Right lobe of liver (tissue), 6 donors: ENCODE measurements around the gene ADCY1. TPM values are rescaled to one million over a fixed set of nuclear protein-coding genes. Genes with fewer than 3 reads are reported as not detected.

Experiments
- ATAC-seq, 4 donors: fragments of 200-7000 bp; cut with Tn5 transposase; one replicate each; pipeline ENCODE4 v1.9.1; 2020; ENCODE audit warnings: mild to moderate bottlenecking in 4 of 4, moderate library complexity in 4 of 4
- DNase-seq, 3 donors: peaks; one replicate each; pipeline ENCODE4 v3.0.0-alpha.2; 2020
- H3K27ac ChIP-seq, 3 donors: fragments of 200-600 bp; one replicate each; pipeline ENCODE4 v1.8.0; 2022
- H3K27me3 ChIP-seq, 2 donors: fragments of 200-600 bp; one replicate each; pipeline ENCODE4 v1.8.0; 2022
- H3K36me3 ChIP-seq, 4 donors: fragments of 200-600 bp; sonication (generic) in 1 of 4; one replicate each; pipeline versions ENCODE4 v1.5.1 to v1.8.0; 2017 to 2022; ENCODE audit warnings: control low read depth in 1 of 4
- H3K4me1 ChIP-seq, 4 donors: fragments of 200-600 bp; sonication (generic) in 1 of 4; one replicate each; pipeline versions ENCODE4 v1.5.1 to v1.8.0; 2017 to 2022; ENCODE audit warnings: control low read depth in 1 of 4
- H3K4me3 ChIP-seq, 3 donors: fragments of 200-600 bp; one replicate each; pipeline ENCODE4 v1.8.0; 2022
- H3K9me3 ChIP-seq, 4 donors: fragments of 200-600 bp; sonication (generic) in 1 of 4; one replicate each; pipeline versions ENCODE4 v1.5.1 to v1.8.0; 2017 to 2022; ENCODE audit warnings: control low read depth in 1 of 4
- POLR2A ChIP-seq: fragments of 450-650 bp; IDR thresholded peaks from one replicate; pipeline ENCODE4 v1.6.1; 2017; ENCODE audit warnings: antibody characterized with exemption, mild to moderate bottlenecking
- WGBS: methylation state at CpG from one replicate; pipeline ENCODE4 v1.1.6; 2018; ENCODE audit warnings: low coverage, low lambda C conversion rate; ENCODE audit not compliant: insufficient coverage; ENCODE audit errors: missing lambda C conversion rate; 5-methylcytosine and 5-hydroxymethylcytosine counted together
- intact Hi-C, 2 donors: fragments of 100-400 bp; cut with DNase I; formaldehyde crosslinking; loops; one replicate each; pipeline versions ENCODE4 v1.11.2 to v1.14.1; 2022
- total RNA-seq, 6 experiments: library from RNA; depleted of rRNA in 2 of 6; stranded (reverse); fragments of >200 nt in 2 of 6; fragmentation: NEBNext Ultra II Directional in 3 of 6; extraction: Animal tissue kit (Norgen Biotek cat#: 25700) in 3 of 6; gene quantifications; one replicate each; pipeline versions ENCODE4 v1.1.0 to v1.2.4, GENCODE V29; 2016 to 2023
- TF ChIP-seq, protein P1 (sequence below), 4 donors: fragments of 200-600 bp in 3 of 4; fragments of 450-650 bp in 1 of 4; IDR thresholded peaks; one replicate each; pipeline versions ENCODE4 v1.5.1 to v1.8.0; 2016 to 2022; ENCODE audit warnings: antibody characterized with exemption in 4 of 4, mild to moderate bottlenecking in 2 of 4
- donor health status: DM: no; HTN: yes; CAD: no.
- donor health status: DM: no; HTN: no; CAD: no.
- donor health status: DM: no; HTN: no; CAD: no.
- donor health status: DM: no; HTN: yes; CAD: no.
- donor health status: DM: no; HTN: yes; CAD: no.

The ADCY1 gene
- total RNA-seq, 6 experiments from 2014 or later, result 7.2 to 17.6 (median 9.3) TPM

DNA sequence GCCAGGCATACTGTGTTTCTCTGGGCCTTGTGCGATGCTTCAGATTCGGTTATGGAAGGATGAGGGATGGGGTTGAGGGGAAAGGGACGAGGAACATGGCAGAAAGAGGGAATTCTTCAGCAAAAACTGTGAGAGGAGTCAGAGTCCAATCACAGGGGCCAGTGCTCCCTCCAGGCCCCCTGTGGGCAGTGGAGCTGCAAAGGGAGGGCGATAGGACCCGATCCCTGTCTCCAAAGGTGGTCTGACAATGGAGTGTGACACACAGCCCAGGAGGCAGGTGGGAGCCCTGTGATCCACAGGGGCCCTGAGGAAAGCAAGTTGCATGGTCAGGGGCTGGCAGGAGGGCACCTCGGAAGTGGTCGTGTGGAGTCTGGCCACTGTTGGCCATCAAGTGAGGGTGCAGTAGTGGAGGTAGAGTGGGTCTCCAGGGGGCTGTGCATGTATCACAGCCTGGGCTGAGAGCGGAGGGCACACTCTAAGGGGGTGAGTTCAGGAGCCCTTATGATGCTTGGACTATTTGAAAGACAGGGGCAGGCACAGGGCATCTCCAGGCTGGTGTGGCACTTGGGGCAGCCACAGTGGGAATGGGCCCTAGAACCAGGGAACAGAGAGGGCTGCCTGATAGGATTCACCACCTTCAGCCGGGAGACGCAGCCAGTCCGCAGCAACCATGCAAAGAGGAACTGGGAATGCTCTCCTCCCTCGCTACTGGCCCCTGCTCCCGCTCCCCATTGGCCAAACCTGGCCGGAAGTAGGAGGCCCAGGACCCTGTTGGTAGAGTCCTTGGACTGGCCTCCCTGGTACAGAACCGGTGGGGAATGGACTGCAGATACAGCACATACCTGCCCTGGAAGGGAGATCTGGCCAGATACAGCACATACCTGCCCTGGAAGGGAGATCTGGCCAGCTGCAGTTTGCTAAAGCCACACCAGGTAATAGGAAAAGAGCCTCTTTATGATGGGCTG is 115.9 kb downstream of the ADCY1 start:
- TF ChIP-seq, protein P1, sequence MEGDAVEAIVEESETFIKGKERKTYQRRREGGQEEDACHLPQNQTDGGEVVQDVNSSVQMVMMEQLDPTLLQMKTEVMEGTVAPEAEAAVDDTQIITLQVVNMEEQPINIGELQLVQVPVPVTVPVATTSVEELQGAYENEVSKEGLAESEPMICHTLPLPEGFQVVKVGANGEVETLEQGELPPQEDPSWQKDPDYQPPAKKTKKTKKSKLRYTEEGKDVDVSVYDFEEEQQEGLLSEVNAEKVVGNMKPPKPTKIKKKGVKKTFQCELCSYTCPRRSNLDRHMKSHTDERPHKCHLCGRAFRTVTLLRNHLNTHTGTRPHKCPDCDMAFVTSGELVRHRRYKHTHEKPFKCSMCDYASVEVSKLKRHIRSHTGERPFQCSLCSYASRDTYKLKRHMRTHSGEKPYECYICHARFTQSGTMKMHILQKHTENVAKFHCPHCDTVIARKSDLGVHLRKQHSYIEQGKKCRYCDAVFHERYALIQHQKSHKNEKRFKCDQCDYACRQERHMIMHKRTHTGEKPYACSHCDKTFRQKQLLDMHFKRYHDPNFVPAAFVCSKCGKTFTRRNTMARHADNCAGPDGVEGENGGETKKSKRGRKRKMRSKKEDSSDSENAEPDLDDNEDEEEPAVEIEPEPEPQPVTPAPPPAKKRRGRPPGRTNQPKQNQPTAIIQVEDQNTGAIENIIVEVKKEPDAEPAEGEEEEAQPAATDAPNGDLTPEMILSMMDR (IDR thresholded peaks at IDR 0.05), result no peak
- peak; percentile 93 for TF ChIP-seq POLR2A

DNA sequence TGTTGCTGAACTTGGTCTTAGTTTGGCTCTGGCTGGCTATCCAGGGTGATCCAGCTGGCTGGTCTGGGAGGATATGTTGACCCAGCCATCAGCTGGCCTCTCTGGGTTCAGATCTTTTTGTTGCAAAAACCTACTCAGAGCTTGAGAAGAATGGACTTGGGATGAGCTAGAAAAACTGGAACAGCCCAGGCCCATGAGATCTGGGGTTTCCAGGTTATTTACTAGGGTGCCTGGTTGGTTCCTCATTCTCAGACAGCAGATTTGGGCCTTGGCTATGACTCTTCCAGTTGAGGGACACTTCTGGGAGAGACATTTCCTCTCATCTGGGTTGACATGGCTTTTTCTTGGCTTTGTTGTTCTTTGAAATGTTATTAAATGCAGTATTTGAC is 116.6 kb downstream of the ADCY1 start:
- H3K4me3 ChIP-seq, result peak overlapping the region; percentile 58 to 87 (median 69)

More for the DNA sequence above, 115.9 kb downstream of the ADCY1 start:
- Histone ChIP-seq H3K36me3 (no peaks in the 10 kb centered on the region), H3K27ac (peak overlapping the region; percentile 87 to 95 (median 88)), H3K27me3 (no peaks in the 10 kb centered on the region), H3K4me3 (peak overlapping the region; percentile 58 to 87 (median 69)), H3K4me1 (peaks cover 0 to 31% (median 11%) of the 10 kb centered on the region in 4 donors), H3K9me3 (no peaks in the 10 kb centered on the region)
- WGBS, result 59% methylated on average over 8 of the region's 15 CpGs
- ATAC-seq (peak; percentile 74 to 90 (median 78)), DNase-seq (peak; percentile 84 to 94 (median 91))
- intact Hi-C loops, result no loop called here

DNA sequence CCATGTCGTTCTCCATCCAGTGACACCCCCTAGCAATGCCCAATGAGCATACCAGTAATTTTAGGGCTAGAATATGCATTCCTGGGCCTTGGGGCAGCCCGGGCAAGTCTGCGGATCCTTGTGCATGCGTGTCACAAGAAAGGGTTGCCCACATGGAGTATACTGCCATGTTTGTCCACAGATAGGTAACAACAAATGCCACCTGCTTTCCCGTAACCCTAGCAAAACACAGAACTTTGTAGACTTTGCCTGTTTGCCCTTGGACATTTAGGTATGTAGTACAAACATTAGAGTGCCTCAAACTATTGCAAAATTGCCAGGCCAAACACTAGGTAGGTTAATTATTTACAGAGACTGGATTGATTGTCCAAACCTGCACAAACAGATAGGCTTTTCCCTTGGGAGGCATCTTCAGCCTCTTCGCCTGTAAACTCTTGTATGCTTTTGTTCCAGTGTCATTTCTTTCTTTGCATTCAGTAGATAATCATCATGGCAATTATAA is 117.0 kb downstream of the ADCY1 start:
- peak; percentile 57 to 77 (median 62) for ATAC-seq
- H3K27ac ChIP-seq, result peak overlapping the region; percentile 87 to 95 (median 88)
- WGBS, result 23% methylated on average over 6 of the region's 6 CpGs
- peak; percentile 28 to 81 (median 59) for DNase-seq
- H3K27me3 ChIP-seq, result no peaks in the 10 kb centered on the region
- no peaks in the 10 kb centered on the region for H3K9me3 ChIP-seq
- peak overlapping the region; percentile 58 to 87 (median 69) for H3K4me3 ChIP-seq
- H3K36me3 ChIP-seq, result no peaks in the 10 kb centered on the region
- H3K4me1 ChIP-seq, result peaks cover 0 to 41% (median 16%) of the 10 kb centered on the region in 4 donors
- TF ChIP-seq POLR2A, result peak; percentile 42
- TF ChIP-seq, protein P1 (IDR thresholded peaks at IDR 0.05), result no peak
- intact Hi-C loops, result no loop called here

More for the DNA sequence above, 116.6 kb downstream of the ADCY1 start:
- TF ChIP-seq, protein P1 (IDR thresholded peaks at IDR 0.05), result no peak
- TF ChIP-seq POLR2A, result no peak
- DNase-seq, result no peak
- H3K27me3 ChIP-seq, result no peaks in the 10 kb centered on the region
- peak in 3 of 4 donors; percentile 1 to 21 (median 2) for ATAC-seq
- intact Hi-C loops, result no loop called here
- peaks cover 0 to 36% (median 14%) of the 10 kb centered on the region in 4 donors for H3K4me1 ChIP-seq
- H3K9me3 ChIP-seq, result no peaks in the 10 kb centered on the region
- peak overlapping the region; percentile 87 to 95 (median 88) for H3K27ac ChIP-seq
- H3K36me3 ChIP-seq, result no peaks in the 10 kb centered on the region

DNA sequence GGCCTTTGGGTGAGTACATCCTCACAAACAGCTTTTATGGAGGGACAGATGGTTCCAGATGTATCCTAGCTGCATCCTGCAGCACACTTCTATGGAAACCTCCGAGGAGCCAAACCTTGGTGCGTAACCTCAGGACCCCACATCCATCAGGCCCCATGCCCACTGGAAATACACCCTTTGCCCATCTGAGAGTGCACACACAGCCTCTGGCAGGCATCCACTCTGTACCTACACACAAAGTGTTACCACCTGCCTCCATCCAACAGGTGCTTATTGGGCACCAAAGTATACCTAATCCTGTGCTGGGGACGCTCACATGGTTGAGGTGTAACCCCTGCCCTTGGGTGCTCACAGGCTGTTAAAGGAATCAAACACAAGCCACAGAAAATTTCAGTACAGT is 117.9 kb downstream of the ADCY1 start:
- no peaks in the 10 kb centered on the region for H3K36me3 ChIP-seq
- H3K27me3 ChIP-seq, result no peaks in the 10 kb centered on the region
- intact Hi-C loops, result no loop called here
- H3K4me3 ChIP-seq, result peak overlapping the region; percentile 58 to 87 (median 69)
- 21% methylated on average over 1 of the region's 3 CpGs for WGBS
- H3K4me1 ChIP-seq, result peaks cover 0 to 49% (median 18%) of the 10 kb centered on the region in 4 donors
- no peaks in the 10 kb centered on the region for H3K9me3 ChIP-seq
- peak in 1 of 4 donors; percentile 0 for ATAC-seq
- DNase-seq, result peak; percentile 10 to 45 (median 38)
- no peak for TF ChIP-seq POLR2A
- TF ChIP-seq, protein P1 (IDR thresholded peaks at IDR 0.05), result no peak
- peak overlapping the region in 2 of 3 donors; percentile 82 to 95 for H3K27ac ChIP-seq
